Measurements from ENCODE around the gene OR52K2.
"Not testable (repeated sequence)": the region's sequence is repeated elsewhere in the genome, so short reads cannot be mapped to it uniquely, and the experiment has no call there.

OR52K2 gene

GRCh38 chr11:4481240-4481582, 32.1 kb downstream of the OR52K2 start:
- no peak for DNase-seq

- DNase-seq, result no peak
These were observed 33.4 kb downstream of the OR52K2 start, which contains the start of gene OR52K1 for GRCh38 chr11:4482445-4482844. Gene OR52K1, plus strand, starts transcription at chr11:4482646. Its CDS starts 6,255 bp downstream, at chr11:4488901.

DNA sequence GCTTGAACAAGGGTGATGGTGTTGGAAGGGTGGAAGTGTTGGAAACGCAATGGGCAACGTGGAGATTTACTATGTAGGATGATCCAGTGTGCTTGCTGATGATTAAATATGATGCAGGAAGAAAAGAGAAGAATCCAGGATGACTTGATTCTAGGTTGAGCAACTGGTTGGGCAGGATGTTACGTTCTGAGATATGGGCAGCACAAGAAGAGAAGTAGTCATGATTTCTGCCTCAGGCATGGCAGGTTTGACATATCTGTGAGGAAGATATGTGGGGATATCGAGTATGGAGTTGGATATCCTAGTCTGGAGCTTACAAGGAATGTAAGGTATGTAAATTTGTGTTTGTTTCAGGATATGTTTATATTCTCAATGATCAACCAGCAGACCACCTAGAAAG, 35.2 kb downstream of the OR52K2 start:
- DNase-seq, result no peak

GRCh38 chr11:4491405-4491804, 42.3 kb downstream of the OR52K2 start:
- not testable (repeated sequence) for DNase-seq

DNA sequence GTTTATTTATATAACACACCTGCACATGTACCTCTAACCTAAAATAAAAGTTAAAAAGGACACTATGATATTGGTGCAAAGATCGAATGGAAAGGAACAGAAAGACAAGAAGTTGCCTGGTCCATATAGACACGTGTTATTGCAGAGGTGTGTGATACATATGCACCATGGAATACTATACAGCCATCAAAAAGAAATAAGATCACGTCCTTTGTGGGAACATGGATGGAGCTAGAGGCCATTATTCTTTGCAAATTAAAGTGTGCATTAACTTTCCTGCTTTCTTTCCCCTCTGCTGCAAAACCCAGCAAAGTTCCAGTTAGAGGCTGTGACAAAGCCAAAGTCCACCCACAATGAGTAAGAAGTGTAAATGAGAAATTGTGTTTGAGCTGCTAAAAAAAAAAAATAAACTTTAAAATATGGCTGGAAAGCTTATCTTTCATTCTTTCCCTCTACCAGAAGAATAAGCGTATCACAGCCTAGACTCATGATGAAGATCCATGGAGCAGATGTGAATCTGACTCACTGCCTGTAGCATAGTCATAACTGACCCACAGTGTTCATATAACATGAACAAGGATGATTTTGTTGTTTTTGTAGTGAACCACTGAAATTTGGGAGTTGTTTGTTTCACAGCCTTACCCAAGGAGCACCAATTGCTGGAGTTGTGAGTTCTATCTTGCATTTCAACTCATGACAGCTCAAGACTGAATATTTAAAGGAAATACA, 42.9 kb downstream of the OR52K2 start:
- no peak for DNase-seq

DNA sequence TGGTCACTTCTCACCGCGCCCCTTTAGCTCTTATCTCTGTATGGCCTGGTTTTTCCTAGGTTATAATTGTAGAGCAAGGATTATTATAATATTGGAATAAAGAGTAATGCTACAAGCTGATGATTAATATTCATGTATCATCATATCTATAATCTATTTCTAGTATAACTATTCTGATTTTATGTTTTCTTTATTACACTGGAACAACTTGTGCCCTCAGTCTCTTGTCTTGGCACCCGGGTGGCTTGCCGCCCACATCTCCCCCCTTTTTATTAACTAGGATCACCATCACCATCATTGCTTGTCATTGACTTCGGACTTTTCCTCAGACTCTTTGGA, 44.4 kb downstream of the OR52K2 start:
- DNase-seq, result no peak

- DNase-seq, result no peak
These were observed 46.4 kb downstream of the OR52K2 start for GRCh38 chr11:4495487-4495886.

- DNase-seq, result no peak
These were observed 46.9 kb downstream of the OR52K2 start for GRCh38 chr11:4495986-4496385.

- DNase-seq, result no peak
These were observed 47.6 kb downstream of the OR52K2 start for GRCh38 chr11:4496557-4497248.
